ENCODE data around the gene REPS2. TPM values are rescaled to one million over a fixed set of nuclear protein-coding genes. Genes with fewer than 3 reads are reported as not detected.

The REPS2 gene
- total and polyA plus RNA-seq, 8 donors = 12.6 to 19.5 (median 15.1) TPM

- Histone ChIP-seq H3K36me3 (peaks cover 0 to 4% of the 10 kb centered on the region in 2 donors), H3K27me3 (peaks cover 0 to 14% of the 10 kb centered on the region in 2 donors), H3K27ac (no peak overlapping the region), H3K4me3 (no peak overlapping the region), H3K9me3 (no peaks in the 10 kb centered on the region), H3K4me1 (no peaks in the 10 kb centered on the region)
- TF ChIP-seq CTCF (IDR thresholded peaks at IDR 0.05) = no peak
- intact Hi-C loops (cut with DNase I) = no loop called here
- no peak for DNase-seq
- ATAC-seq = no peak
Measured at GRCh38 chrX:17072721-17073230, 126.3 kb downstream of the REPS2 start.

GRCh38 chrX:17075004-17075403 is 128.5 kb downstream of the REPS2 start:
- no peak for TF ChIP-seq CTCF (IDR thresholded peaks at IDR 0.05)
- Histone ChIP-seq H3K4me1 (no peaks in the 10 kb centered on the region), H3K27ac (no peak overlapping the region), H3K9me3 (no peaks in the 10 kb centered on the region), H3K4me3 (no peak overlapping the region), H3K27me3 (peaks cover 0 to 14% of the 10 kb centered on the region in 2 donors), H3K36me3 (no peaks in the 10 kb centered on the region)
- intact Hi-C loops (cut with DNase I) = no loop called here
- no peak for ATAC-seq
- no peak for DNase-seq

- no peak for TF ChIP-seq CTCF (IDR thresholded peaks at IDR 0.05)
- Histone ChIP-seq H3K9me3 (no peaks in the 10 kb centered on the region), H3K36me3 (no peaks in the 10 kb centered on the region), H3K27ac (no peak overlapping the region), H3K27me3 (peaks cover 0 to 14% of the 10 kb centered on the region in 2 donors), H3K4me3 (no peak overlapping the region), H3K4me1 (no peaks in the 10 kb centered on the region)
- DNase-seq (no peak), ATAC-seq (no peak)
- intact Hi-C loops (cut with DNase I) = no loop called here
Measured at GRCh38 chrX:17077361-17077760, 130.9 kb downstream of the REPS2 start.

GRCh38 chrX:17078031-17078720 is 131.7 kb downstream of the REPS2 start:
- H3K4me3 ChIP-seq = no peak overlapping the region
- H3K9me3 ChIP-seq = no peaks in the 10 kb centered on the region
- no peaks in the 10 kb centered on the region for H3K36me3 ChIP-seq
- DNase-seq (no peak), ATAC-seq (peak; percentile 26)
- H3K27me3 ChIP-seq = peaks cover 0 to 14% of the 10 kb centered on the region in 2 donors
- TF ChIP-seq CTCF (IDR thresholded peaks at IDR 0.05) = no peak
- intact Hi-C loops (cut with DNase I) = no loop called here
- no peak overlapping the region for H3K27ac ChIP-seq
- H3K4me1 ChIP-seq = no peaks in the 10 kb centered on the region

GRCh38 chrX:17081511-17081910 is 135.1 kb downstream of the REPS2 start:
- TF ChIP-seq CTCF (IDR thresholded peaks at IDR 0.05) = no peak
- Histone ChIP-seq H3K9me3 (no peaks in the 10 kb centered on the region), H3K27me3 (no peaks in the 10 kb centered on the region), H3K4me3 (no peak overlapping the region), H3K36me3 (no peaks in the 10 kb centered on the region), H3K4me1 (no peaks in the 10 kb centered on the region), H3K27ac (no peak overlapping the region)
- peak in 2 of 4 donors; percentile 5 to 21 for DNase-seq
- ATAC-seq = no peak
- intact Hi-C loops (cut with DNase I) = no loop called here
